Measurements from ENCODE around the gene SLC6A19. TPM values are rescaled to one million over a fixed set of nuclear protein-coding genes. Genes with fewer than 3 reads are reported as not detected.

The SLC6A19 gene
- polyA plus RNA-seq, 3 donors = not detected

GRCh38 chr5:1175801-1176472 is 25.5 kb upstream of the SLC6A19 start:
- H4K20me1 ChIP-seq (ENCODE audit: insufficient read depth, low read length) = no peaks in the 10 kb centered on the region
- H3K79me2 ChIP-seq (ENCODE audit: insufficient read depth, low read length) = no peaks in the 10 kb centered on the region
- Mint-ChIP-seq H3K27me3 (ENCODE audit: low read depth in 3 of 3) (peaks cover 5 to 17% (median 11%) of the 10 kb centered on the region in 3 donors), H3K36me3 (no peaks in the 10 kb centered on the region), H3K9me3 (peaks cover 0 to 6% (median 3%) of the 10 kb centered on the region in 7 donors), H3K4me3 (no peak overlapping the region), H3K4me1 (no peaks in the 10 kb centered on the region), H3K27ac (no peak overlapping the region)
- H3K4me3 ChIP-seq (replicated peaks in 1 of 3; ENCODE audit: low read depth in 2 of 3, low read length in 3 of 3) = no peak overlapping the region
- H3K27me3 ChIP-seq (ENCODE audit: control insufficient read depth in 2 of 2, insufficient read depth in 2 of 2, low read length in 2 of 2) = no peaks in the 10 kb centered on the region
- WGBS (ENCODE audit: insufficient coverage) = 93% methylated on average over 24 of the region's 26 CpGs
- no peak overlapping the region for H3K9ac ChIP-seq (ENCODE audit: insufficient read depth, low read length, poor library complexity, severe bottlenecking)
- no peak for DNase-seq
- no peak overlapping the region for H3K27ac ChIP-seq (ENCODE audit: low read depth in 1 of 2, low read length in 2 of 2)
- intact Hi-C loops (cut with micrococcal nuclease) = loop anchor here (10.0 kb wide), 1 partner anchor 251 kb away; no protein-coding TSS in a partner anchor
- H3K36me3 ChIP-seq (replicated peaks in 1 of 2; ENCODE audit: control insufficient read depth in 1 of 2, insufficient read depth in 2 of 2, low read length in 2 of 2) = no peaks in the 10 kb centered on the region
- no peaks in the 10 kb centered on the region for H3K9me3 ChIP-seq (replicated peaks in 1 of 2; ENCODE audit: control insufficient read depth in 1 of 2, insufficient read depth in 1 of 2, low read length in 2 of 2)
- no peak overlapping the region for H2AFZ ChIP-seq (ENCODE audit: insufficient read depth, low read depth, low read length, poor library complexity, severe bottlenecking)
- H3K4me1 ChIP-seq (ENCODE audit: control insufficient read depth in 1 of 2, insufficient read depth in 2 of 2, low read length in 2 of 2) = no peaks in the 10 kb centered on the region
- no peak for TF ChIP-seq CTCF (IDR thresholded peaks at IDR 0.05)
- no peak overlapping the region for H3K4me2 ChIP-seq (replicated peaks; ENCODE audit: extremely low read depth, low read length, poor library complexity, severe bottlenecking)

DNA sequence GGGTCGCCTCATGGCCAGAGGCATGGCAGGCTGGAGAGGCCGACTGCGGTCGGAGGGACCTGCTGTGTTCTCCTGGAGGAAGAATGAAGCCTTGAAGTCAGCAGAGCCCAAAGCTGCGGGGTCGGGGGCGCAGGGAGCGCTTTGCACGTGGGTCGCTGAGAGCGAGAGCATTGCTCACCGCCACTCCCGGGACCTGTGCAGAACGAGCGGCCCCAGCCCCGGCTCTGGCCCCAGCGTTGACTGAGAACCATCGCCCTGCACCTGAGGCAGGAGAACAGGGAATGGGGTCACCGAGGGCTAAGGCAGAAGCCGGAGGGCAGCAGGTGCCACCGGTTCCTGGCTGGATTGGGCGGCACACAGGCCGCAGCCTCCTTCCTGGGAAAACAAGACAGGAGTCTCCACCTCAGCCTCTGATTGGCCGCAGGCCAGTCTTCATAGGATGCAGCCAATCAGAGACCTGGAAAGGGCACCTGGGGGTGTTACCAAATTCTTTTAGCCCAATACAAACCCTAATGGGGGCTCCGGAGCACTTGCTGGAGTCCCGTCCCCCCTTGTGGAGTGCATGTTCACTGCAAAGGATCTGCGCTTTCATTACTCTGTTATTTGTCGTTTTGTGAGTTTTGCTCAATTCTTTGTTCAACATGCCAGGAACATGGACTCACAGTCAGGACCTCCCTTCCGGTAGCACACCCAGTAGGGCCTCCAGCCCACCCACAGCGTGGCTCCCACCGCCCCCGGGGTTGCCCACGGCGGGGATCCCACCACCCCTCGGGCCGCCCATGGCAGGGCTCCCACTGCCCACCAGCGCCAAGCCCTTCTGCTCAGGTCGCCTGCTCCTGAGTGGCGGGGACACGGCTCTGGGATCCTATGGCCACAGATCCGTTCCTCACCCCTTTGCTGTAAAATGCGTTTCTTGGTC is 24.7 kb upstream of the SLC6A19 start:
- H3K4me3 Mint-ChIP-seq = no peak overlapping the region
- Histone ChIP-seq H3K27ac (ENCODE audit: low read depth in 1 of 2, low read length in 2 of 2) (no peak overlapping the region), H3K4me3 (replicated peaks in 1 of 3; ENCODE audit: low read depth in 2 of 3, low read length in 3 of 3) (no peak overlapping the region), H3K36me3 (replicated peaks in 1 of 2; ENCODE audit: control insufficient read depth in 1 of 2, insufficient read depth in 2 of 2, low read length in 2 of 2) (no peaks in the 10 kb centered on the region), H3K9me3 (replicated peaks in 1 of 2; ENCODE audit: control insufficient read depth in 1 of 2, insufficient read depth in 1 of 2, low read length in 2 of 2) (no peaks in the 10 kb centered on the region), H3K4me1 (ENCODE audit: control insufficient read depth in 1 of 2, insufficient read depth in 2 of 2, low read length in 2 of 2) (no peaks in the 10 kb centered on the region), H3K4me2 (replicated peaks; ENCODE audit: extremely low read depth, low read length, poor library complexity, severe bottlenecking) (no peak overlapping the region), H3K79me2 (ENCODE audit: insufficient read depth, low read length) (no peaks in the 10 kb centered on the region), H3K9ac (ENCODE audit: insufficient read depth, low read length, poor library complexity, severe bottlenecking) (no peak overlapping the region), H3K27me3 (ENCODE audit: control insufficient read depth in 2 of 2, insufficient read depth in 2 of 2, low read length in 2 of 2) (no peaks in the 10 kb centered on the region), H4K20me1 (ENCODE audit: insufficient read depth, low read length) (no peaks in the 10 kb centered on the region), H2AFZ (ENCODE audit: insufficient read depth, low read depth, low read length, poor library complexity, severe bottlenecking) (no peak overlapping the region)
- no peak for TF ChIP-seq CTCF (IDR thresholded peaks at IDR 0.05)
- no peaks in the 10 kb centered on the region for H3K4me1 Mint-ChIP-seq
- no peaks in the 10 kb centered on the region for H3K36me3 Mint-ChIP-seq
- DNase-seq = no peak
- intact Hi-C loops (cut with micrococcal nuclease) = loop anchor here (10.0 kb wide), 1 partner anchor 252 kb away; no protein-coding TSS in a partner anchor
- H3K9me3 Mint-ChIP-seq = peaks cover 0 to 6% (median 3%) of the 10 kb centered on the region in 7 donors
- WGBS (ENCODE audit: insufficient coverage) = 93% methylated on average over 42 of the region's 42 CpGs
- peaks cover 3 to 14% (median 9%) of the 10 kb centered on the region in 3 donors for H3K27me3 Mint-ChIP-seq (ENCODE audit: low read depth in 3 of 3)
- no peak overlapping the region for H3K27ac Mint-ChIP-seq

All from CD14-positive monocyte (primary cell).